A549 (cell line): ENCODE results near the gene SLC39A11. TPM values are rescaled to one million over a fixed set of nuclear protein-coding genes. Genes with fewer than 3 reads are reported as not detected.
"Not testable (repeated sequence)": the region's sequence is repeated elsewhere in the genome, so short reads cannot be mapped to it uniquely, and the experiment has no call there.

Source experiments
- ATAC-seq, 2 experiments: fragments of 200-7000 bp in 1 of 2; fragments of >200 bp in 1 of 2; cut with Nextera tagmentation in 1 of 2; cut with Tn5 transposase in 1 of 2; 3 replicates each; pipeline versions ENCODE4 v1.8.0 to v1.9.1; 2018 to 2020; ENCODE audit warnings: mild to moderate bottlenecking in 1 of 2, moderate library complexity in 1 of 2
- CTCF ChIA-PET: fragments of 300-600 bp; sonication (Branson Sonifier 250); formaldehyde crosslinking; extraction: SDS; loops from one replicate; lab custom pipeline; 2021; ENCODE audit warnings: antibody characterized with exemption, inconsistent platforms; lab: Yijun Ruan, JAX
- POLR2A ChIA-PET: fragments of 350-600 bp; formaldehyde crosslinking; extraction: SDS; loops from one replicate; lab custom pipeline; 2021; ENCODE audit warnings: antibody characterized with exemption, inconsistent platforms; lab: Yijun Ruan, JAX
- DNase-seq, 2 experiments: peaks; one replicate each; pipeline versions ENCODE4 v3.0.0 to v3.0.0-alpha.2; 2011 to 2016; ENCODE audit warnings: low read depth in 1 of 2, low spot score in 1 of 2
- FAIRE-seq: peaks from 2 replicates; lab custom pipeline; 2011; peaks lifted over from hg19 to GRCh38; lab: Jason Lieb, UNC
- H3K27ac ChIP-seq, 2 experiments: fragments of >200 bp; sonication (Bioruptor Twin); formaldehyde crosslinking; 3 replicates each; pipeline ENCODE4 v1.5.1; 2016 to 2017
- H3K4me1 ChIP-seq: fragments of >200 bp; sonication (Bioruptor Twin); formaldehyde crosslinking; 3 replicates; pipeline ENCODE4 v1.6.1; 2016
- H3K4me2 ChIP-seq: fragments of >200 bp; sonication (Bioruptor Twin); formaldehyde crosslinking; 3 replicates; pipeline ENCODE4 v1.6.1; 2016
- H3K4me3 ChIP-seq: fragments of >200 bp; sonication (Bioruptor Twin); formaldehyde crosslinking; 3 replicates; pipeline ENCODE4 v1.5.1; 2016
- H3K9me3 ChIP-seq: fragments of >200 bp; sonication (Bioruptor Twin); formaldehyde crosslinking; 3 replicates; pipeline ENCODE4 v1.6.1; 2016
- CBX8 ChIP-seq: fragments of 200-600 bp; sonication (generic); IDR thresholded peaks from 2 replicates; pipeline ENCODE4 v1.6.1; 2016
- CEBPB ChIP-seq, 2 experiments: fragments of >200 bp in 1 of 2; sonication (Bioruptor Twin) in 1 of 2; formaldehyde crosslinking in 1 of 2; IDR thresholded peaks; 2 replicates each; pipeline ENCODE4 v1.6.1; 2012 to 2016
- CHD2 ChIP-seq: fragments of 150-350 bp; IDR thresholded peaks from 2 replicates; pipeline ENCODE4 v1.6.1; 2014; ENCODE audit warnings: low read length; ENCODE audit not compliant: partially characterized antibody
- CHD4 ChIP-seq: fragments of 200-600 bp; sonication (generic); IDR thresholded peaks from 2 replicates; pipeline ENCODE4 v1.6.1; 2016; ENCODE audit warnings: antibody characterized with exemption, mild to moderate bottlenecking, borderline replicate concordance
- CTCF ChIP-seq: fragments of >200 bp; sonication (Bioruptor Twin); formaldehyde crosslinking; IDR thresholded peaks from 3 replicates; pipeline ENCODE4 v1.5.1; 2016
- EHF ChIP-seq: fragments of 250-450 bp; sonication (Bioruptor Pico); IDR thresholded peaks from 2 replicates; pipeline ENCODE4 v1.5.0; 2020; ENCODE audit warnings: mild to moderate bottlenecking
- ESRRA ChIP-seq: fragments of 150-350 bp; IDR thresholded peaks from 2 replicates; pipeline ENCODE4 v1.6.1; 2014; ENCODE audit warnings: mild to moderate bottlenecking, low read length, borderline replicate concordance
- FOSB ChIP-seq: fragments of 250-450 bp; sonication (Bioruptor Pico); IDR thresholded peaks from 2 replicates; pipeline ENCODE4 v1.5.0; 2020; ENCODE audit warnings: mild to moderate bottlenecking, moderate library complexity
- GATA3 ChIP-seq: IDR thresholded peaks from 2 replicates; pipeline ENCODE4 v1.6.1; 2012; ENCODE audit warnings: borderline replicate concordance
- HES2 ChIP-seq: fragments of >200 bp; sonication (Bioruptor Twin); formaldehyde crosslinking; IDR thresholded peaks from 2 replicates; pipeline ENCODE4 v1.6.1; 2016
- HOXB5 ChIP-seq: fragments of 250-450 bp; sonication (Bioruptor Pico); IDR thresholded peaks from 2 replicates; pipeline ENCODE4 v1.5.0; 2020; ENCODE audit warnings: mild to moderate bottlenecking, moderate library complexity
- MAZ ChIP-seq: fragments of 150-350 bp; IDR thresholded peaks from 2 replicates; pipeline ENCODE4 v1.6.1; 2014; ENCODE audit warnings: antibody characterized with exemption, low read depth, low read length, borderline replicate concordance
- NPAS2 ChIP-seq: fragments of 250-450 bp; sonication (Bioruptor Pico); IDR thresholded peaks from 2 replicates; pipeline ENCODE4 v1.8.0; 2022; ENCODE audit warnings: mild to moderate bottlenecking, moderate library complexity, borderline replicate concordance
- PBX3 ChIP-seq: IDR thresholded peaks from 2 replicates; pipeline ENCODE4 v1.6.1; 2012
- POLR2AphosphoS2 ChIP-seq: conservative IDR thresholded peaks from 2 replicates; pipeline ENCODE4 v1.6.1; 2012; ENCODE audit warnings: low read length, improper control_type of control experiment, inconsistent platforms
- RARB ChIP-seq: fragments of 250-450 bp; sonication (Bioruptor Pico); IDR thresholded peaks from 2 replicates; pipeline ENCODE4 v1.8.0; 2021; ENCODE audit warnings: mild to moderate bottlenecking, moderate library complexity
- REST ChIP-seq: fragments of 200-600 bp; sonication (generic); IDR thresholded peaks from 2 replicates; pipeline ENCODE4 v1.6.1; 2016; ENCODE audit warnings: antibody characterized with exemption, mild to moderate bottlenecking, moderate library complexity
- RFX5 ChIP-seq: fragments of 450-650 bp; IDR thresholded peaks from 2 replicates; pipeline ENCODE4 v1.7.1; 2014; ENCODE audit warnings: antibody characterized with exemption, mild to moderate bottlenecking, moderate library complexity
- SREBF2 ChIP-seq: fragments of 450-650 bp; IDR thresholded peaks from 2 replicates; pipeline ENCODE4 v1.6.1; 2014; ENCODE audit warnings: mild to moderate bottlenecking, moderate library complexity
- USF2 ChIP-seq: fragments of 450-650 bp; IDR thresholded peaks from 2 replicates; pipeline ENCODE4 v1.6.1; 2014; ENCODE audit warnings: antibody characterized with exemption
- ZC3H11A ChIP-seq: fragments of 450-650 bp; IDR thresholded peaks from 2 replicates; pipeline ENCODE4 v1.6.1; 2014; ENCODE audit warnings: antibody characterized with exemption, mild to moderate bottlenecking
- ZFP36 ChIP-seq: fragments of 450-650 bp; IDR thresholded peaks from 2 replicates; pipeline ENCODE4 v1.6.1; 2014; ENCODE audit warnings: borderline replicate concordance; ENCODE audit not compliant: partially characterized antibody
- ZNF302 ChIP-seq: fragments of 250-450 bp; sonication (Bioruptor Pico); IDR thresholded peaks from 2 replicates; pipeline ENCODE4 v1.9.0; 2021; ENCODE audit warnings: inconsistent platforms, mild to moderate bottlenecking, moderate library complexity
- whole genome bisulfite sequencing: methylation state at CpG from one replicate; pipeline ENCODE4 v1.1.6; 2017; ENCODE audit errors: missing lambda C conversion rate; 5-methylcytosine and 5-hydroxymethylcytosine counted together
- polyA plus RNA-seq, 4 experiments: library from polyadenylated mRNA; depleted of rRNA in 3 of 4; stranded (reverse); fragments of >200 nt; fragmentation: RNase III in 1 of 4; extraction: RNeasy Plus Mini Kit Qiagen cat#74134 plus additional on column Dnase treatment in 1 of 4; gene quantifications; 2 replicates in 3 of 4; 3 replicates in 1 of 4; pipeline ENCODE4 v1.2.3, GENCODE V29; 2011 to 2017

The SLC39A11 gene
- polyA plus RNA-seq, 2 of the 4 experiments (the other 2 are of a cell fraction) = 18.4 to 25.2 TPM

GRCh38 chr17:72710834-72711233, 381.7 kb downstream of the SLC39A11 start:
- 96% methylated on average over 1 of the region's 1 CpG for WGBS
- POLR2A ChIA-PET = no interaction called here
- FAIRE-seq (no peak), DNase-seq (no peak), ATAC-seq (no peak)
- CTCF ChIA-PET = interaction anchor here (0.7 to 22.2 kb wide), 4 partner anchors 15 to 150 kb away, joined by 3 to 578 read pairs (median 76); no protein-coding TSS in a partner anchor
- Histone ChIP-seq H3K4me1 (peaks cover 37% of the 10 kb centered on the region), H3K4me2 (no peak overlapping the region), H3K27ac (no peak overlapping the region), H3K4me3 (no peak overlapping the region), H3K9me3 (peaks cover 41% of the 10 kb centered on the region)
- TF ChIP-seq CEBPB (IDR thresholded peaks at IDR 0.05) (peak; percentile 64 to 68), GATA3 (no peak)

- H3K4me1 ChIP-seq = peaks cover 37% of the 10 kb centered on the region
- no peak overlapping the region for H3K4me2 ChIP-seq
- ChIA-PET CTCF (interaction anchor here (1.6 to 22.2 kb wide), 5 partner anchors 16 to 153 kb away, joined by 6 to 578 read pairs (median 9); no protein-coding TSS in a partner anchor), POLR2A (no interaction called here)
- no peak for TF ChIP-seq REST
- no peak for TF ChIP-seq SREBF2
- no peak for TF ChIP-seq ZC3H11A
- no peak for TF ChIP-seq HES2
- TF ChIP-seq CBX8 = no peak
- TF ChIP-seq EHF (CRISPR knock-in tag) = no peak
- TF ChIP-seq ESRRA = no peak
- TF ChIP-seq CTCF = no peak
- TF ChIP-seq MAZ = no peak
- TF ChIP-seq RFX5 = no peak
- H3K27ac ChIP-seq = peak overlapping the region; percentile 27 to 31; a peak in 3 of 6 replicates
- H3K9me3 ChIP-seq = peaks cover 41% of the 10 kb centered on the region
- no peak for DNase-seq
- FAIRE-seq = no peak
- no peak for ATAC-seq
- H3K4me3 ChIP-seq = no peak overlapping the region
Measured at GRCh38 chr17:72710202-72710601, 382.3 kb downstream of the SLC39A11 start.

- Histone ChIP-seq H3K27ac (peak overlapping the region; percentile 83 to 85; a peak in 4 of 6 replicates), H3K9me3 (peaks cover 48% of the 10 kb centered on the region), H3K4me1 (peaks cover 23% of the 10 kb centered on the region)
- ChIA-PET CTCF (interaction anchor here (0.7 to 1.8 kb wide), 9 partner anchors 11 to 483 kb away, joined by 3 to 9 read pairs (median 6); no protein-coding TSS in a partner anchor), POLR2A (interaction anchor here (1.1 kb wide), 1 partner anchor 116 kb away, joined by 3 read pairs; no protein-coding TSS in a partner anchor)
- DNase-seq, H3K4me2 ChIP-seq, ATAC-seq, H3K4me3 ChIP-seq, FAIRE-seq: not testable (repeated sequence)
- WGBS = 95% methylated on average over 9 of the region's 9 CpGs
Measured at GRCh38 chr17:72708682-72709081, 383.8 kb downstream of the SLC39A11 start.

- ChIA-PET POLR2A (no interaction called here), CTCF (no interaction called here)
- peak overlapping the region; percentile 83 to 85; a peak in 5 of 6 replicates for H3K27ac ChIP-seq
- no peak overlapping the region for H3K4me3 ChIP-seq
- ATAC-seq (no peak), DNase-seq (no peak), FAIRE-seq (peak; percentile 63)
- peaks cover 48% of the 10 kb centered on the region for H3K9me3 ChIP-seq
- no peak overlapping the region for H3K4me2 ChIP-seq
- H3K4me1 ChIP-seq = peaks cover 31% of the 10 kb centered on the region
- 88% methylated on average over 2 of the region's 2 CpGs for WGBS
- TF ChIP-seq HOXB5 = no peak
- no peak for TF ChIP-seq FOSB (CRISPR knock-in tag)
- TF ChIP-seq RARB (CRISPR knock-in tag) = no peak
- TF ChIP-seq ZNF302 (CRISPR knock-in tag) = no peak
- TF ChIP-seq CHD2 = no peak
- no peak for TF ChIP-seq ZFP36
- no peak for TF ChIP-seq NPAS2 (CRISPR knock-in tag)
- TF ChIP-seq PBX3 = no peak
- TF ChIP-seq CBX8 = no peak
- TF ChIP-seq CHD4 = no peak
- no peak for TF ChIP-seq USF2
- TF ChIP-seq POLR2AphosphoS2 = no peak
Measured at GRCh38 chr17:72707881-72708280, 384.6 kb downstream of the SLC39A11 start.
